GOT3 (cell line): ENCODE results near the gene KRT4.
"Not testable (repeated sequence)": the region's sequence is repeated elsewhere in the genome, so short reads cannot be mapped to it uniquely, and the experiment has no call there.

Source experiments
- DNase-seq: peaks from one replicate; lab custom pipeline; 2025; ENCODE audit warnings: mixed read lengths; lab: John Stamatoyannopoulos, UW

Gene KRT4

DNA sequence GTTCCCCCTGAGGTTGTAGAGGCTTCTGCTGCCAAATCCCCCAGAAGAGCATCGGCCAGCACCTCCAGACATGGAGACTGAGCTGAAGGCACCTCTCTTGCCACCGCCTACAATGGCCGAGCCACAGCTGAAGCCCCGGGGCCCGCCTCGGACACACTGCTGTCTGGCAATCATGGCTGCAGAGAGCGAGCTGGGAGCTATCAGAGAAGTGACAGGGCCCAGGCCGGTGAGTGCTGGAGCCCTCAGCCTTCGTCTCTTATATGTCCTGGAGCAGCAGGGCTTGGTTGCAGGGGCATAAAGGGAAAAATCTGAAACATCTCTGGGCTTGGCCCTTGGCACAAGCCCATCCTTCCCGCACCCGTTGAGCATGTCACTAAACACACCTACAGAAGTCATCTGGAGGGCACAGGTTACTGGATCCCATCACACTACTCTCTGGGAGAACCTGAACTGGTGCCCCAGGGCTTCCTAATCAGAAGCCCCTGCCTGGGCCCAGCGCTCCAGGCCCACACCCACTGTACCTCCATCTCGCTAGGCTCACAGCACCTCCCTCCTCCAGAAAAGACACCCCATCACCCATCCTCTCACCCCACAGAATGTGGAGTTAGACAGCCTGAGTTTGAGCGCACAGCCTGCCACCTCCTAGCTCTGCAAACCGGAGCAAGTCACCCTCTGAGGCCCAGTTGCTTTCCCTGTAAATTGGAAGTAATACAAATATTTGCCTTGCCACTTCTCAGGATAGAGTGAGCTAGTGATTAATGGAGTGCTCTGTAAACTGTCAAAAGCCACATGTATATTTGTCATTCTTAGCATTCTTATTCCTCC, at the start of gene KRT4:
TSS of gene KRT4 (minus strand) at position 232 of the 825 bp plus-strand sequence. CDS start at position 174, 58 bp downstream.
- DNase-seq, result no peak

- no peak for DNase-seq
Observed at GRCh38 chr12:52862023-52862422, 48.1 kb upstream of the KRT4 start.

DNA sequence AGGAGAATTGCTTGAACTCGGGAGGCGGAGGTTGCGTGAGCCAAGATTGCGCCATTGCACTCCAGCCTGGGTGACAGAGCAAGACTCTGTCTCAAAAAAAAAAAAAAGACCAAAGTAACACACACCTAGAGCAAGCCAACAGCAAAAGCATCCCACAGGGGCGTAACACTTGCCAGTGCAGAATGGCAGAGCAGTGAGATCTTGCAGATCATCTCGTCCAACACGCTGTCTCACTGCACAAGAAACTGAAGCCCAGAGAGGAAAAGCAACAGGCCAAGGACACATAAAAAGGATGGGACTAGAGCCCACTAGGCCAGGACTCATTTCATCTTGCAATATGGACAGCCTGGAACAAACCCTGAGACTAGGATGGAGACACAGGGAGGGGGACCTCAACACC, 47.6 kb upstream of the KRT4 start:
- no peak for DNase-seq

DNA sequence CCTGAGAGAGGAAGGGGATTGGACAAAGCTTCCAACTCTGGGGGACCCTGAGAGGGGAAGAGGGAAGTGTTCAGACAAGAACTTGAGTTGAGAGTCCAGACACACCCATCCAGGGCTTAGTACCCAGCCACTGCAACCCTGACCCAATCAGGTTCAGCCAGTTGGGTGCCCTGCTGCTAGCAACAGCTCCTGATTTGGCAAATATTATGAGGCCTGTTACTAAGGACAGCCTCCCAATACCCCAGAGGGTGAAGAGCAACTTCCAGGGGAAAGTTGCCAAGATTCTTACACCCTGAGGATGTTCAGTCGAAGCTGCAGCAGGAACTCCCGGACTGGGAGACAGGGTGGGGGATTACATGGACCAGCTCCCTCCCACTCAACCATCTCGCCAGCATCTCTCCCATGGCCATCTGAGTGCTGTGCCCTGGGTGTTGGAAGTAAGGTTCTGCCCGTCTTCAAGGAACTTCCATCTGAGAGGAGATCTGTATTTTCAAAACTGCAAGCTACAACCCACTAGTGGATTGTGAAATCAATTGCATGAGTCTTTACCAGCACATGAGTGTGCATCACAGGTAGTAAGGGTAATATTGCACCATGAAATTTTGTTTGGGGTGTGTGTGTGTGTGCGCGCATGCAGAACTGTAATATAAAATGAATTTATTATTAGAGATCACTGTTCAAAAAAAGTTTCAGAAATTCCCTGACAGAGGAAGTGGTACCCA, 46.3 kb upstream of the KRT4 start:
- DNase-seq, result no peak

DNA sequence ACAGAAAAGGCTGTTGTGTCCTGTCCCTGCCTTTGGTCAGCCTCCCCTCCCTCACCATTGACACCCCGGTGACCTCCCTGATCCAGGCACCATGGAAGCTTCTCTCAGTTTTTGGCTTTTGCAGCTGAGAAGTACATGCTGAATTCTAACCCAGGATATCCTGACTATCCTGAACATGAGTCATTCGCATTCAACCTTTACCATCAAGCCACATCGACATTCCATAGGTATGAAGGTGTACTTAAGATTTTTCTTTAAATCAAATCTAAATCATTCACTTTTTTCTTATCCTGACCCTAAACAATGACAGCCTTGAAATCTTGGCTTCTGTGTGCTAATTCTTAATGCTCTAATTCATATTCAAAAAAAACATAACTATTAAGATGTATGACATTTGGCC, 43.6 kb upstream of the KRT4 start:
- DNase-seq, result no peak

DNA sequence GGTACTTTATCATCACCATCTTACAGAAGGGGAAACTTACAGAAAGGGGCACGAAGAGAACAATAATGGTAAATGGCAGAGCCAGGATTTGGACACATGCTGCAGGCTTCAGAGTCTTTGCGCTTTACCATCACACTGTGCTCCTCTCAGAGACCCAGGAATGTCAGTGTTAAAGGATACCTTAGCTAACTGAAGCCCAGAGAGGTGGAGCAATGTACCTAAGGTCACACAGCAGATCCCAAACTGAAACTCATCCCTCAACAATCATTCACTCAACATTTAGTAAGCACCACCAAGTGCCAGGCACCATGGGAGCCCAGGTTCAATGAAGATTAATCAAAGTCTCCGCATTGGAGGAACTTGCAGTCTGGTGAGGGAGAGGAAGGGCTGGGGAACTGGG, 42.9 kb upstream of the KRT4 start:
- DNase-seq, result no peak

DNA sequence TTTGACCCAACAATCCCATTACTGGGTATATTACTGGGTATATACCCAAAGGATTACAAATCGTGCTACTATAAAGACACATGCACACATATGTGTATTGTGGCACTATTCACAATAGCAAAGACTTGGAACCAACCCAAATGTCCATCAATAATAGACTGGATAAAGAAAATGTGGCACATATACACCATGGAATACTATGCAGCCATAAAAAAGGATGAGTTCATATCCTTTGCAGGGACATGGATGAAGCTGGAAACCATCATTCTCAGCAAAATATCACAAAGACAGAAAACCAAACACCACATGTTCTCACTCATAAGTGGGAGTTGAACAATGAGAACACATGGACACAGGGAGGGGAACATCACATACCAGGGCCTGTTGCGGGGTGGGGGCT, 42.2 kb upstream of the KRT4 start:
- not testable (repeated sequence) for DNase-seq

DNA sequence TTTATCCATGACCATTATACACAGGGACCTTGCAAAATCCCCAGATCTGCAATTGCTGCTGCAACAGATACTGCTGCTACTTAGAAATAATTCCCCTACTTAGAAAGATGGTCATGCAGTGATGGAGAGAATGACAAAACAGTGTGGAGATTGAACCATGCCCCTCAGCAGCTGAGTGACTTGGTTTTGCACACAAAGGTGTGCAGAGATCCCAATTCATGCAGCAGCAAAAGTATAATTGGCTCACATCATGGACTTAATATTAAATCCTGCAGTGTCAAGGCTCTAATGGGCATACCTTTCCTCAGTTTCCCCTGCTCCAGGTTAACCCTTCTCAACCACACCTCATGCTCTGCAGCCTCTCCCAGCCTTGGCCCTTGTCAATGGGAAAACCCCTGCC, 37.9 kb upstream of the KRT4 start:
- no peak for DNase-seq

DNA sequence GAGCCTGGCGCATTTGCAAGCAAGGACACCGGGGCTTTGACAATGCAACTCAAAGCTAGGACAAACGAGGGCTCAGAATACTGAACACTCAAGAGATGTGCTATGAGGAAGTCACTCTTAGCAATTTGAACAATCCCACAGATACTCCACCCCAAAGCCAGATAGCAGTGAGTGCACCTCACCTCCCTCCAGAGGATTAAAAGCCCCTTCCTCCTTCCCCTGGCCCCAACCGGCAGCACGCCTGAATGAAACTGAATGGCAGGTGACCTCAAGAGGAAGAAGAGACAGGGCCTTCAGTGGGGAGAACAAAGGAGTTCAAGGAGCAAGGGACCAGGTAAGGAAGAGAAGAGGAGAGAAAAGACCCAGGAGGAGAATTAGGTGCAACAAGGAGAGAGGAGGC, 36.8 kb upstream of the KRT4 start:
- DNase-seq, result no peak

DNA sequence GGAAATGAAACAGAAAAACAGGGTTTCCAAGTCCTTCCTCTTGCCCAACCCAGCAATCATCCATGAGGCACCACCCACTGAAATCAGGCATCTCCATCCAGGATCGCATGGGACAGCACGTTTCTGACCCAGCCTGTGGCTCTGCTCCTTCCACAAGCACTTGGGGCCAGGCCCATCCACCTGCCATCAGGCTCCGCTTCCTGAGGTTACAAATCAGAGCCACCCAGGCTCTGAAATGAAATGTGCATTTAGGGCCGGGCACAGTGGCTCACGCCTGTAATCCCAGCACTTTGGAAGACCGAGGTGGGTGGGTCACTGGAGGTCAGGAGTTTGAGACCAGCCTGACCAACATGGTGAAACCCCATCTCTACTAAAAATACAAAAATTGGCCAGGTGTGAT, 35.6 kb upstream of the KRT4 start:
- no peak for DNase-seq

DNA sequence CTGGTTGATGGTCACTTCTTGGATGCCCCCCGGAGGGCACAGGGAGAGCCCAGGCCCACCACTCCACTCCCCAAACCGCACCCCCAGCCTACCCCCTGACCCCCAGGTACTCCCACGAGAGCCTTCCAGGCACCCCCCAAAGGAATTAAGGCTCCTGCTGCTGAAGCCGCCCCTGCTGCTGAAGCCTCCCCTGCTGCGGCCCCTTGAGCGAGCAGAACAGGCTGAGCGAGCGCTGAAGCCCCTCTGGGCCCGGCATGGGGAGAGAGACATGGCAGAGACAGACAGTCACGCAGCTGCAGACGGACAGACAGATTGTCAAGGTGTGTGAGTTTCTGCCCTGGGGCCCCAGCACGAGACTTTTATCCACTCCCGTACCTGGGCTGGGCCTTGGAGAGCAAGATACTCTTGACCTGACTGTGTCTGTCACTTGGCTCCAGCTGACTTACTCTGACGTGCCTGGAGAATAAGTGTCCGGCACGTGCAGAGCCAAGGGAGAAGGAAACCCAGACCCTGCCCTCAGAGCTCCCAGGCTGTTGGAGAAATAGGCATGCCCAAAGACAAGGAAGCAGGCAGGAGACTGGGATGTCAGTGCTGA, 34.8 kb upstream of the KRT4 start, which contains the start of gene KRT78:
TSS of gene KRT78 (minus strand) at position 334 of the 595 bp plus-strand sequence. CDS start at position 270, 64 bp downstream.
- no peak for DNase-seq

DNA sequence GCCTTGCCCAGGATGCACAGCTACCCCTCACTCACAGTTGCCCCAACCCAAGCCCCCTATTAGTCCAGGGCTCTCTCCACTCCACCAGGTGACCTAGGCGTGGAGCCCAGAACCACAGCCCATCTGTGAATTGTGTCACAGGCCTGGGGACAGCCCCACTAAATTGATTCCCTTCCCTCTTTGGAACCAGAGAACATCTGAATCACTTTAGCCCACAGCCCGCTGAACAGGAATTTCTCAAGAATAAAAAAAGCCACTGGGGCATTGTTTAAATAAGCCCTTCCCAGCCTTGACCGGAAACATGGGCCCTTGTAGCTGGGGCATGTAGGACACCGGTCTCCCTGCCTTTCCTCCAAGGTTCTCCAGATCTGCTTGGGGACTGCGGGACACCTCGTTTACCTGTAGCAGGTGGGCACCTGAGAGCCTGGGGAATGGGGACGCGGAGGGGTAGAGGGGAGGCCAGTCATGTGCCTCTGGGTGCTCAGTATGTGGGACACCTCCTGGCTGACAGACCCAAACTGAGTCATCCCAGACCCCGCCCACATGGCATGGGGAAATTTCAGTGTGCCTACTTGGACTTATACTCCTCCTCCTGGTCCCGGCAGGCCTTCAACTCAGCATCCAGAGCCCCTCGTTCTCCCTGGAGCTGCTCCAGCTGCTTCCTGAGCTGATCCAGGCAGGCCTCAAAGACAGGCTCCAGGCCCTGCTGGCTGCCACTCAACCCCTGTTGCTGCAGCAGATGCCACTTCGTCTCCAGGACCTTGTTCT, 33.6 kb upstream of the KRT4 start:
- no peak for DNase-seq

- no peak for DNase-seq
Observed at GRCh38 chr12:52846356-52846970, 32.5 kb upstream of the KRT4 start.

DNA sequence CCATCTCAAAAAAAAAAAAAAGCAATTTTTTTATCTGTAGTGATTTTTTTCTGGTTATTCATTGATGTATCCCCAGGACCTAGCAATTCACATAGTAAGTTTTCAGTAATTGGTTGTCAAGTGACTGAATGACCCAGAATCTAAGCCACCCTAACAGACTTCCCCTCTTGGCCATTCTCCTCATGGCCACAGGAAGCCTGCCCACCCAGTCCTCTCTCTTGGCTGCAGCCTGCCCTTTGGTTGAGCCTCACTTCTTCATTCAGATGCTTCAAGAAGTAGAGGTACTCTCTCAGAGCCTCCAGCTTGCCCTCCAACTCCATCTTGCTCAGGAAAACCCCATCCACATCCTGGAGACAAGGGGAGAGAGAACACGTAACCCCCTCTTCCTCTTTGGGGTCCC, 32.0 kb upstream of the KRT4 start:
- no peak for DNase-seq

GRCh38 chr12:52844386-52844785, 30.5 kb upstream of the KRT4 start:
- no peak for DNase-seq

DNA sequence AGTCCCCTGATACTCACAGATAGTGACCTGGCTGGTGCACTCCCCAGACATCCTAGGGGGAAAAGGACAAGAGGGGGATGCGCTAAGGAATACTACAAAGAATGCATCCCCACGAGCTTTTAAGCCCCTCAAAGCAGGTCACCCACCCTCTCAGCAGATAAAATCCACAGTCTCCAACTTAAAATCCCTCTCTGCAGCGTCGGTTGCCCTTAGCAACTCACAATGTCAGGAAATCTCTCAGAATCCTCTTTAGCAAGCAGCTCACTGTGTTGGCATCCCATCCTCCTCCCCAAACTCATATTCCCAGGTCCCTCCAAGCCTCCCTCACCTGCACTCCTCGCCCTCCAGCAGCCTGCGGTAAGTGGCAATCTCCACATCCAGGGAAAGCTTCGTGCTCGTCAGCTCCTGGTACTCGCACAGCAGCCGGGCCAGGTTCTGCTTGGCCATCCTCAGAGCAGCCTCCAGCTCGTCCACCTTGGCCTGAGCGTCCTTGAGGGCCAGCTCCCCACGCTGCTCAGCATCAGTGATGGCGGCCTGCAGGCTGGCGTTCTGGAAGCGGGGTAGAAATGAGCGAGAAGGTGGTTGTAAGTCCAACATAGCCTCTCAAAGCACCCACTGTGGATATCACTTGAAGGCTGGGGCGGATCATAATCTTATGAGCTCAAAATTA, 25.7 kb upstream of the KRT4 start:
- DNase-seq, result no peak

- DNase-seq, result no peak
Observed at GRCh38 chr12:52838609-52839435, 24.9 kb upstream of the KRT4 start.

DNA sequence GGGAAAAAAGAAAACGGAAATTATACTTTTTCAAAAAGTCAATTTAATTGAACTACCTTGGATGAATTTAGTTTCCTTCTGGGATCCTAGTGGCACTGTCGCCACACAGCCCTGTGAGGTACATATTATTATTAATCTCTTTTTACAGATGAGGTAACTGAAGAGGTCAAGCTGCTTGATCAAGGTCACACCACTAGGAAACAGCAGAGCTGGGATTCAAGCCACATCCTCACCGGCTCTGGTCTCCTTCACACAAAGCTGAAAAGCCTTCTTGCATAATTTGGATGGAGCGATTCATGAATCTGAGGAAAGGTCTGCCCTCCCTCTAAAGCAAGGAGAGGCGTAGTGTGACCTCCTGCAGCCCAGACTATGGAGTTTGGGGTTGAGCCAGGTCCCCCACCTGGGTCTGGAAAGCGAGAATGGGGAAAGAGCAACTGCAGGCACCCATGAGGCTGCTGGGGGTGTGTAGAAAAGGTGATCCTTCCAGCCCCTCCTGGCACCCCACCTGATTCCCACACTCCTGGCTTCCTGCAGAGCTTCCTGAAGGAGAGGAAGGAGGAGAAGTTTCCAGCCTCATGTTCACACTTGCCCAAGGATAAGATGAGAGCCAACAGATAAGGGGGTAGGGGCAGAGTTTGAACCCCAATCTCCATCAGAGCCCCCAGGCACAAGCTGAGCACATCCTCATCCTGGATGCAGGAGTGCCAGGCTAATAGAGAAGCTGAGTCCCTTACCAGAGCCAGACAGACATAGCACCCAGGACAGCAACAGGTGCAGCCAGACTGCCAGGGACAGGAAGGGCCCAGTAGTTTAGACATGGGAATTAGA, 24.1 kb upstream of the KRT4 start:
- no peak for DNase-seq

DNA sequence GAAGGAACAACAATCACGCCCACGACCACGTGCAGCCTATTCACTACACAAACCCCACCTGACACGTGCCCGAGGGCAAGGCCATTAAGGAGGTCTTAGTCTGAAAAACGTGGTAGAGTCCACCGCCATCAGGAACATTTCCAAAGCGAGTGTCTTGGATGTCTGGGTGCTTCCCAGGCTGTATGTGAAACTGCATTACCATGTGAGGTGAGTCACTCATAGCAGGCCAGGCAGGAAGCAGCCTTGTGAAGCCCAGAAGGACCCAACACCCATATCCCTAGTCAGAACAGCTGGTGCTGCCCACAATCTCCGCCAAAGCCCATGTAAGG, 23.5 kb upstream of the KRT4 start:
- DNase-seq, result no peak
